Activated CD4-positive, alpha-beta T cell treated with anti-CD3 and anti-CD28 coated beads for 4 hours (primary cell): ENCODE data around the gene DZIP1.
"Not testable (repeated sequence)": the region's sequence is repeated elsewhere in the genome, so short reads cannot be mapped to it uniquely, and the experiment has no call there.

ENCODE experiments used
- DNase-seq, 2 donors: peaks; one replicate each; pipeline ENCODE4 v3.0.0-alpha.2; 2020

Gene DZIP1

GRCh38 chr13:95601906-95602305 lies 42.6 kb downstream of the DZIP1 start:
- no peak for DNase-seq

- DNase-seq = no peak
Measured at GRCh38 chr13:95601216-95601615, 43.3 kb downstream of the DZIP1 start.

- DNase-seq = no peak
Measured at GRCh38 chr13:95596701-95597100, 47.8 kb downstream of the DZIP1 start.

GRCh38 chr13:95593462-95593861 lies 51.0 kb downstream of the DZIP1 start:
- DNase-seq = no peak

GRCh38 chr13:95588721-95589120 lies 55.8 kb downstream of the DZIP1 start:
- no peak for DNase-seq

- DNase-seq = no peak
Measured at GRCh38 chr13:95588134-95588533, 56.4 kb downstream of the DZIP1 start.

GRCh38 chr13:95585867-95586266 lies 58.6 kb downstream of the DZIP1 start:
- no peak for DNase-seq

- DNase-seq = no peak
Measured at GRCh38 chr13:95579303-95579702, 65.2 kb downstream of the DZIP1 start.

- no peak for DNase-seq
Measured at GRCh38 chr13:95573221-95573620, 71.3 kb downstream of the DZIP1 start.

GRCh38 chr13:95571941-95572340 lies 72.6 kb downstream of the DZIP1 start:
- no peak for DNase-seq

- DNase-seq = no peak
Measured at GRCh38 chr13:95570016-95570415, 74.5 kb downstream of the DZIP1 start.

GRCh38 chr13:95568131-95568530 lies 76.4 kb downstream of the DZIP1 start:
- no peak for DNase-seq

- not testable (repeated sequence) for DNase-seq
Measured at GRCh38 chr13:95565758-95566157, 78.7 kb downstream of the DZIP1 start.

- DNase-seq = no peak
Measured at GRCh38 chr13:95564733-95565291, 79.7 kb downstream of the DZIP1 start.

- no peak for DNase-seq
Measured at GRCh38 chr13:95564091-95564490, 80.4 kb downstream of the DZIP1 start.

- DNase-seq = no peak
Measured at GRCh38 chr13:95560387-95560786, 84.1 kb downstream of the DZIP1 start.

- no peak for DNase-seq
Measured at GRCh38 chr13:95559100-95559499, 85.4 kb downstream of the DZIP1 start.

- no peak for DNase-seq
Measured at GRCh38 chr13:95557013-95557412, 87.5 kb downstream of the DZIP1 start.

GRCh38 chr13:95553581-95554385 lies 90.7 kb downstream of the DZIP1 start:
- DNase-seq = no peak

- no peak for DNase-seq
Measured at GRCh38 chr13:95552539-95553441, 91.7 kb downstream of the DZIP1 start, which contains the start of gene CLDN10. Gene CLDN10, plus strand, starts transcription at chr13:95552720. Its CDS starts 34 bp downstream, at chr13:95552754.

- no peak for DNase-seq
Measured at GRCh38 chr13:95552208-95552538, 92.3 kb downstream of the DZIP1 start.

GRCh38 chr13:95547531-95548167 lies 96.9 kb downstream of the DZIP1 start:
- DNase-seq = no peak

GRCh38 chr13:95546919-95547318 lies 97.6 kb downstream of the DZIP1 start:
- DNase-seq = no peak
